Stimulated activated CD4-positive, alpha-beta T cell treated with anti-CD3 and anti-CD28 coated beads, Interleukin-2, amount 100 ng/mL, for 4 hours (primary cell): Measurements from ENCODE around the gene USP53.
"Not testable (repeated sequence)": the region's sequence is repeated elsewhere in the genome, so short reads cannot be mapped to it uniquely, and the experiment has no call there.

Experiments used
- DNase-seq: peaks from one replicate; pipeline ENCODE4 v3.0.0-alpha.2; 2020; ENCODE audit warnings: low read depth

USP53 gene

GRCh38 chr4:119229908-119230687, 17.6 kb downstream of the USP53 start:
- DNase-seq: no peak

GRCh38 chr4:119231491-119231890, 19.0 kb downstream of the USP53 start:
- DNase-seq: no peak

DNA sequence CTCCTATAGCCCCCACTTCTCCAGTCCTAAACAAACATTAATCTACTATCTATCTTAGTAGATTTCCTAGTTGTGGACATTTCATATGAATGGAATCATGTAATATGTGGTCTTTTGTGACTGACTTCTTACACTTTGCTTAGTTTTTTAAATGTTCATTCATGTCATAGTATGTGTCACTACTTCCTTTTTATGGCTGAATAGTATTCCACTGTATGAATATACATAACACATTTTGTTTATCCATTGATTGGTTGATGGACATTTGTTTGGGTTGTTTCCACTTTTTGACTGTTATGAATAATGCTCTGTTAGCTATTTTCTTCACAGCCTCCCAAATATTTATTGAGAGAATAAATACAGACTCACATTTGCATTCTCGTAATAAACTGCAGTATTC, 19.8 kb downstream of the USP53 start:
- DNase-seq: no peak

DNA sequence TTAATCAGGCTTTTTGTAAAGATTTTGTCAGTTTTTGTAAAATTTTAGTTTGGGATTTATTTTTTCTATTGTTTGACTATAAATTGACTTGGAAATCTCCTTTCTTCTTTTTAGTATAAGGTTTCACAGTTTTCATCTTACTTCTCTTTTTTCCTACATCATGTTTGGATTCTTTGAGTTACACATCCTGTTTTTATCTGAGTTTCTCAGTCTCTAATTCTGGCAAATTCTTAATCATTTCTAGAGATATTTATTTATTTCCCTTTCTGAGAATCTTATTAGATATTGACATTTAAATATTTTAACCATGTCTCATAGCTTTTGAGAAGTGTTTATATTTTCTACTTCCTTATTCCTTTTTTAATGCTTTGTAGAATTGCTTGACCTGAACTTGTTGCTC, 20.7 kb downstream of the USP53 start:
- no peak for DNase-seq

- no peak for DNase-seq
These were observed 21.2 kb downstream of the USP53 start for GRCh38 chr4:119233750-119234149.

GRCh38 chr4:119237201-119237600, 24.7 kb downstream of the USP53 start:
- no peak for DNase-seq

GRCh38 chr4:119237642-119238041, 25.1 kb downstream of the USP53 start:
- no peak for DNase-seq

GRCh38 chr4:119238068-119238722, 25.7 kb downstream of the USP53 start:
- no peak for DNase-seq

DNA sequence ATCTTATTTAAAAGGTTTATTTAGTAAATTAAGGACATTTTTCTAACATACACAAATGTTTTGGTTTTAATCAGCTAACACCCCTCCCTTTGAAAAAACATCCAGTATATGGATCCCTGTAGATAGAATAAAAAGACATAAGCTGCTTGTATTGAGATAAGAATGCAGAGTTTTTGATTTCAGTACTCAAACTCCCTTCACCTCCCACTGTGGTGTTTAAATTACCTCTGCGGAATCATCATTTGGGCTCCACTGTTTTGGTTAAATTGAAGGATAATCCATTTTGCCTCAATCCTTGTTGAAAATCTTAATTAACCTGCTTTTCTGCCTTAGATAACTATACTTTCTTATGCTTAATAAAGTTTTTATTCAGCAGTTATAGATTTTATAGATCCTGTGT, 27.6 kb downstream of the USP53 start:
- DNase-seq: no peak

- DNase-seq: no peak
These were observed 28.1 kb downstream of the USP53 start for GRCh38 chr4:119240568-119240967.

DNA sequence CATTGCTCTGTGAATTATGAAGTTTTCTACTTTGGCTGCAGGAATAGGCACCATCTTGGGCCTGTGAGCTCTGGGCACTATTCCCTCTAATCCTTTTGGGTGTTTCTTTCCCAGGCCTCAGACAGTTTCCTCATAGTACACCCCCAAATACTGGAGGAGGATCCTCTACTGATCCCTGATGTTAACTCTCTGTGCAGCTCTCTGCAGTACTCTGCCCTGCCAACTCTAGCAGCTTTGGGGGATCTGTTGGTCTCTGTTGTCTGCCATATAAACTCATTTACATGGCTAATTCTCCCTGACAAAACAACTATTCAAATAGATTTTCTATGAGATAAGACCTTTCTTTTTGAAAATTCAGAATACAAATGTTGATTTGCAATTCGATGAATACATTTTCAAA, 29.9 kb downstream of the USP53 start:
- DNase-seq: no peak

GRCh38 chr4:119243868-119244267, 31.4 kb downstream of the USP53 start:
- DNase-seq: no peak

- no peak for DNase-seq
These were observed 31.8 kb downstream of the USP53 start for GRCh38 chr4:119244344-119244743.

- DNase-seq: no peak
These were observed 32.3 kb downstream of the USP53 start for GRCh38 chr4:119244832-119245231.

DNA sequence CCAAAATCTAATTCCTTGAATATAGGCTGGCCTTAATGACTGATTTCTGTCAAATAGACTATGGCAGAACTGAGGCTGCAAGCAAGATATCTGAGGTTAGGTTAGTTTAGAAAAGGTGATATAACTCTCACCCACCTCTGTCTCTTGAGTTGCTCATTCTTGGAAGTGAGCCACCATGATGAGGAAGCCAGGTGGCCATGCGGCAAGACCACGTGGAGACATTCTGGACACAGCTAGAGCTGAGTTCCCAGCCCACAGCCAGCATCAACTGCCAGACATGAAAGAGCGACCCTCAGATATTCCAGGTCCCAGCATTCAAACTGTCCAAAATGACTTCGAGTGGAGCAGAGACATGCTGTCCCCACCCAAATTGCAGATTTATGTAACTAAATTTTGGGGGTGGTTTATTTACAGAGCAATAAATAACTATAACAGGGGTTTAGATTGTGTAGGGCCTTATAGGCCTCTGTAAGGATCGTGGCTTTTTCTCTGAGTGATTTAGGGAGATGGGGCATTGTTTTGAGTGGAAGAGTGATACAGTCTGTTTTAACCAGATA, 33.7 kb downstream of the USP53 start:
- DNase-seq: no peak

DNA sequence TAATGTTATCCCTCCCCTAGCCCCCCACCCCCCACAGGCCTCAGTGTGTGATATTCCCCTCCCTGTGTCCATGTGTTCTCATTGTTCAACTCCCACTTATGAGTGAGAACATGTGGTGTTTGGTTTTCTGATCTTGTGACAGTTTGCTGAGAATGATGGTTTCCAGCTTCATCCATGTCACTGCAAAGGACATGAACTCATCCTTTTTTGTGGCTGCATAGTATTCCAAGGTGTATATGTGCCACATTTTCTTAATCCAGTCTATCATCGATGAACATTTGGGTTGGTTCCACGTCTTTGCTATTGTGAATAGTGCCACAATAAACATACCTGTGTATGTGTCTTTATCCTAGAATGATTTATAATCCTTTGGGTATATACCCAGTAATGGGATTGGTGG, 38.5 kb downstream of the USP53 start:
- DNase-seq: not testable (repeated sequence)

DNA sequence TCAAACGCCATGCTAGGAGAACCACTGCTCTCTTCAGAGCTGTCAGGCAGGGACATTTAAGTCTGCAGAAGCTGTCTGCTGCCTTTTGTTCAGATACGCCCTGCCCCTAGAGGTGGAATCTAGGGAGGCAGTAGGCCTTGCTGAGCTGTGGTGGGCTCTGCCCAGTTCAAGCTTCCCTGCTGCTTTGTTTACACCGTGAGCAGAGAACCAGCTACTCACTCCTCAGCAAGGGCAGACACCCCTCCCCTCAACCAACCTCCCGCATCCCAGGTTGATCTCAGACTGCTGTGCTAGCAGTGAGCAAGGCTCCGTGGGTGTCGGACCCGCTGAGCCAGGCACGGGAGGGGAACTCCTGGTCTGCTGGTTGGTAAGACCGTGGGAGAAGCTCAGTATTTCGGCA, 42.7 kb downstream of the USP53 start:
- not testable (repeated sequence) for DNase-seq

DNA sequence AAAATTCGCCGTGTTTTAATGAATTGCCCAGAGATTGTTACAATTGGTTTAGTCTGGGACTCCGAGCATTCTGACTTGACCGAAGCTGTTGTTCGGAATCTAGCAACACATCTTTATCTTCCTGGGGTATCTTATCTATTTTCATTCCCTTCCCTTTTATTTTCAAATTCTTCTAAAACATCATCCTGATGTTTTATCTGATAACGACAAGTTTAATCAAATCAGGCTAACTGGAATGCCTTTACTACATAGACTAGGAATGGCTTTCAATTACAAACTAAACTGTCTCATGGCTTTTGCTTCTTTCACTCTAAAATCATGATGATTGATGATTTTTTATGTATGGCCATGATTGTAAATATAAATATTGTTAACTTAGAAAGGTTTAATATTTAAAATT, 48.0 kb downstream of the USP53 start:
- no peak for DNase-seq

GRCh38 chr4:119261986-119262385, 49.5 kb downstream of the USP53 start:
- DNase-seq: no peak

GRCh38 chr4:119264743-119265142, 52.2 kb downstream of the USP53 start:
- DNase-seq: no peak

GRCh38 chr4:119266153-119266552, 53.6 kb downstream of the USP53 start:
- DNase-seq: no peak

GRCh38 chr4:119268466-119268865, 56.0 kb downstream of the USP53 start:
- DNase-seq: no peak

DNA sequence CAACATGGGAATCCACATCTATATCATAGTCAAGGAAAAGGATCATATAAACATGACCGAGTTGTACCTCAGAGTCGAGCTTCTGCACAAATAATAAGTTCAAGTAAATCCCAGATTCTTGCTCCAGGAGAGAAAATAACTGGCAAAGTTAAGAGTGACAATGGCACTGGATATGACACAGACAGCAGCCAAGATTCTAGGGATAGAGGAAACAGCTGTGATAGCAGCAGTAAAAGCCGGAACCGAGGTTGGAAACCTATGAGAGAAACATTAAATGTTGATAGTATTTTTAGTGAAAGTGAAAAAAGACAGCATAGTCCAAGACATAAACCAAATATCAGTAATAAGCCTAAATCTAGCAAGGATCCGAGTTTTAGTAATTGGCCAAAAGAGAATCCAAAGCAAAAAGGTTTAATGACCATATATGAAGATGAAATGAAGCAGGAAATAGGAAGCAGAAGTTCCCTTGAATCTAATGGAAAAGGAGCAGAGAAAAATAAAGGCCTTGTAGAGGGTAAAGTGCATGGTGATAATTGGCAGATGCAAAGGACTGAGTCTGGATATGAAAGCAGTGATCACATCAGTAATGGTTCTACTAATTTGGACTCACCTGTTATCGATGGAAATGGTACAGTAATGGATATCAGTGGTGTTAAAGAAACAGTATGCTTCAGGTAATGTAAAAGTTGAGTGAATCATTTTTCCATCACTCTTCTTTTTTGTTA, 59.0 kb downstream of the USP53 start:
- no peak for DNase-seq
